HL-60 (cell line): ENCODE measurements around the gene LYRM1.

Source experiments
- DNase-seq, 2 experiments: peaks; one replicate each; pipeline ENCODE4 v3.0.0-alpha.2; 2010 to 2020; ENCODE audit warnings: low read depth in 1 of 2, low spot score in 1 of 2
- H3K27ac ChIP-seq: fragments of 250-450 bp; sonication (Bioruptor Pico); replicated peaks from 2 replicates; pipeline ENCODE4 v1.5.1; 2020; ENCODE audit warnings: mild to moderate bottlenecking, moderate library complexity
- H3K27me3 ChIP-seq: fragments of 250-450 bp; sonication (Bioruptor Pico); 2 replicates; pipeline ENCODE4 v1.5.1; 2021; ENCODE audit warnings: mild to moderate bottlenecking, moderate library complexity; ENCODE audit not compliant: insufficient read depth, poor library complexity, severe bottlenecking
- H3K4me3 ChIP-seq: replicated peaks from 2 replicates; pipeline ENCODE4 v1.5.1; 2011; ENCODE audit warnings: mild to moderate bottlenecking, control low read depth, low read length; ENCODE audit not compliant: insufficient read depth
- CTCF ChIP-seq: IDR thresholded peaks from one replicate; pipeline ENCODE4 v1.5.1; 2011; ENCODE audit warnings: low read length, control low read depth, inconsistent platforms; ENCODE audit not compliant: insufficient read depth
- GABPA ChIP-seq: IDR thresholded peaks from 2 replicates; pipeline ENCODE4 v1.6.1; 2012; ENCODE audit warnings: low read depth
- POLR2AphosphoS5 ChIP-seq: IDR thresholded peaks from 2 replicates; pipeline ENCODE4 v1.6.1; 2012; ENCODE audit warnings: low read depth
- REST ChIP-seq: IDR thresholded peaks from 2 replicates; pipeline ENCODE4 v1.6.1; 2012; ENCODE audit warnings: low read depth; ENCODE audit not compliant: insufficient replicate concordance
- SPI1 ChIP-seq: IDR thresholded peaks from 2 replicates; pipeline ENCODE4 v1.6.1; 2012; ENCODE audit warnings: low read depth, mild to moderate bottlenecking, borderline replicate concordance

Gene LYRM1

GRCh38 chr16:20939611-20940010 is 39.0 kb downstream of the LYRM1 start:
- DNase-seq: no peak
- TF ChIP-seq SPI1: no peak
- no peak for TF ChIP-seq REST
- TF ChIP-seq GABPA: no peak
- TF ChIP-seq POLR2AphosphoS5: no peak
- TF ChIP-seq CTCF: no peak
- no peak overlapping the region for H3K4me3 ChIP-seq
- H3K27me3 ChIP-seq: no peaks in the 10 kb centered on the region
- H3K27ac ChIP-seq: no peak overlapping the region

GRCh38 chr16:20940871-20941635 is 40.5 kb downstream of the LYRM1 start:
- H3K27me3 ChIP-seq: no peaks in the 10 kb centered on the region
- TF ChIP-seq SPI1 (peak; percentile 96), POLR2AphosphoS5 (no peak), REST (no peak), GABPA (no peak), CTCF (no peak)
- H3K27ac ChIP-seq: no peak overlapping the region
- no peak overlapping the region for H3K4me3 ChIP-seq
- peak in 1 of 2 experiments; percentile 61 for DNase-seq

DNA sequence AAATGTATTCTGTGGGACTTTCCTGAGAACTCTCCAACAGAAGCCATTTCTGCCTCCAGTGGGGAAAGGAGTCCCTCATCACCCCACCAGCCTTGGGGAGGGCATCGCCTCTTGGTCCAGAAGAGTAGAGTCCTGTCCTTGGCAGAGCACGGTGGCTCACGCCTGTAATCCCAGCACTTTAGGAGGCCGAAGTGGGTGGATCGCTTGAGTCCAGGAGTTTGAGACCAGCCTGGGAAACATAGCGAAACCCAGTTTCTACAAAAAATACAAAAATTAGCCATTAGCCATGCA is 41.0 kb downstream of the LYRM1 start:
- no peak for DNase-seq
- no peak for TF ChIP-seq GABPA
- TF ChIP-seq SPI1: no peak
- no peak for TF ChIP-seq CTCF
- TF ChIP-seq REST: no peak
- TF ChIP-seq POLR2AphosphoS5: no peak
- Histone ChIP-seq H3K27me3 (no peaks in the 10 kb centered on the region), H3K27ac (0 out of 2 replicates have a peak overlapping the region, but pooled peaks have one; percentile 15), H3K4me3 (no peak overlapping the region)
